Neural cell (in vitro differentiated cells): ENCODE measurements around the gene DHX34. TPM values are rescaled to one million over a fixed set of nuclear protein-coding genes. Genes with fewer than 3 reads are reported as not detected.
A peak's percentile ranks its signal among the peaks of the same experiment; 100 is the strongest.

ENCODE experiments used
- H2AFZ ChIP-seq: fragments of 200-600, 300-800 bp; sonication (generic), shearing (Covaris generic); 2 replicates; pipeline ENCODE4 v1.6.0; 2014; ENCODE audit warnings: low read depth, mild to moderate bottlenecking, antibody characterized with exemption, low read length, moderate library complexity
- H3F3A ChIP-seq: fragments of 200-600 bp; shearing (Covaris generic); 2 replicates; pipeline ENCODE4 v1.6.1; 2016; ENCODE audit warnings: mild to moderate bottlenecking, moderate library complexity, mixed read lengths, antibody characterized with exemption, low read length; ENCODE audit not compliant: insufficient read depth, poor library complexity, severe bottlenecking
- H3K27ac ChIP-seq: fragments of 200-600, 300-800 bp; sonication (generic), shearing (Covaris generic); 2 replicates; pipeline ENCODE4 v1.5.1; 2014; ENCODE audit warnings: mild to moderate bottlenecking, low read length, moderate library complexity
- H3K27me3 ChIP-seq: fragments of 300-800, 200-600 bp; sonication (generic), shearing (Covaris generic); 2 replicates; pipeline ENCODE4 v1.6.0; 2014; ENCODE audit warnings: mild to moderate bottlenecking, low read depth, low read length, moderate library complexity; ENCODE audit not compliant: insufficient read depth
- H3K36me3 ChIP-seq: fragments of 300-800, 200-600 bp; sonication (generic), shearing (Covaris generic); 2 replicates; pipeline ENCODE4 v1.5.1; 2014; ENCODE audit warnings: mild to moderate bottlenecking, antibody characterized with exemption, low read length, moderate library complexity; ENCODE audit not compliant: insufficient read depth
- H3K4me2 ChIP-seq: fragments of 300-800, 200-600 bp; sonication (generic), shearing (Covaris generic); 2 replicates; pipeline ENCODE4 v1.6.0; 2014; ENCODE audit warnings: mild to moderate bottlenecking, low read length
- H3K4me3 ChIP-seq: fragments of 300-800, 200-600 bp; sonication (generic), shearing (Covaris generic); 2 replicates; pipeline ENCODE4 v1.5.1; 2014; ENCODE audit warnings: mild to moderate bottlenecking, low read length, moderate library complexity
- H3K79me2 ChIP-seq: fragments of 200-600 bp; shearing (Covaris generic); replicated peaks from 2 replicates; pipeline ENCODE4 v1.6.0; 2014; ENCODE audit warnings: mild to moderate bottlenecking, low read length, moderate library complexity; ENCODE audit not compliant: insufficient read depth
- H3K9ac ChIP-seq: fragments of 300-800, 200-600 bp; sonication (generic), shearing (Covaris generic); 2 replicates; pipeline ENCODE4 v1.6.1; 2016; ENCODE audit warnings: mild to moderate bottlenecking, low read length, mixed read lengths
- H3K9me2 ChIP-seq: fragments of 200-600 bp; shearing (Covaris generic); 2 replicates; pipeline ENCODE4 v1.6.1; 2016; ENCODE audit warnings: mild to moderate bottlenecking, low read length, mixed read lengths; ENCODE audit not compliant: insufficient read depth
- H3K9me3 ChIP-seq: fragments of 200-600, 300-800 bp; sonication (generic), shearing (Covaris generic); 2 replicates; pipeline ENCODE4 v1.6.1; 2016; ENCODE audit warnings: mild to moderate bottlenecking, mixed run types, low read length, moderate library complexity, mixed read lengths
- H4K20me1 ChIP-seq: fragments of 200-600 bp; shearing (Covaris generic); 2 replicates; pipeline ENCODE4 v1.6.1; 2016; ENCODE audit warnings: mild to moderate bottlenecking, mixed run types; ENCODE audit not compliant: insufficient read depth
- EP300 ChIP-seq: fragments of 450-650 bp; conservative IDR thresholded peaks from 2 replicates; pipeline ENCODE4 v1.6.1; 2014; ENCODE audit warnings: antibody characterized with exemption, mild to moderate bottlenecking, moderate library complexity; ENCODE audit not compliant: poor library complexity, severe bottlenecking
- EZH2 ChIP-seq: fragments of 200-600, 300-800 bp; shearing (Covaris generic), sonication (generic); IDR thresholded peaks from 2 replicates; pipeline ENCODE4 v1.6.1; 2014; ENCODE audit warnings: antibody characterized with exemption, low read length, borderline replicate concordance, mild to moderate bottlenecking; ENCODE audit not compliant: insufficient read depth, poor library complexity, severe bottlenecking
- POLR2AphosphoS5 ChIP-seq: IDR thresholded peaks from 2 replicates; pipeline ENCODE4 v1.6.1; 2012
- RAD21 ChIP-seq: fragments of 450-650 bp; conservative IDR thresholded peaks from 2 replicates; pipeline ENCODE4 v1.6.1; 2014; ENCODE audit warnings: antibody characterized with exemption, mild to moderate bottlenecking, moderate library complexity
- SMC3 ChIP-seq: fragments of 450-650 bp; conservative IDR thresholded peaks from 2 replicates; pipeline ENCODE4 v1.6.1; 2014; ENCODE audit warnings: antibody characterized with exemption, mild to moderate bottlenecking, moderate library complexity; ENCODE audit not compliant: poor library complexity
- TAF1 ChIP-seq: IDR thresholded peaks from 2 replicates; pipeline ENCODE4 v1.6.1; 2012; ENCODE audit warnings: low read depth
- polyA plus RNA-seq: library from polyadenylated mRNA; depleted of rRNA; stranded (reverse); fragments of >200 nt; gene quantifications from 2 replicates; pipeline ENCODE4 v1.2.3, GENCODE V29; 2014
- TF ChIP-seq, protein P1 (sequence below): fragments of 450-650 bp; IDR thresholded peaks from 2 replicates; pipeline ENCODE4 v1.5.1; 2014; ENCODE audit warnings: antibody characterized with exemption, mild to moderate bottlenecking, moderate library complexity; ENCODE audit not compliant: poor library complexity, severe bottlenecking
- TF ChIP-seq, protein P2 (sequence below): IDR thresholded peaks from 2 replicates; pipeline ENCODE4 v1.6.1; 2012; ENCODE audit warnings: borderline replicate concordance

DHX34 gene
- polyA plus RNA-seq, 1 donor from 2014 or later: 11.7 TPM

DNA sequence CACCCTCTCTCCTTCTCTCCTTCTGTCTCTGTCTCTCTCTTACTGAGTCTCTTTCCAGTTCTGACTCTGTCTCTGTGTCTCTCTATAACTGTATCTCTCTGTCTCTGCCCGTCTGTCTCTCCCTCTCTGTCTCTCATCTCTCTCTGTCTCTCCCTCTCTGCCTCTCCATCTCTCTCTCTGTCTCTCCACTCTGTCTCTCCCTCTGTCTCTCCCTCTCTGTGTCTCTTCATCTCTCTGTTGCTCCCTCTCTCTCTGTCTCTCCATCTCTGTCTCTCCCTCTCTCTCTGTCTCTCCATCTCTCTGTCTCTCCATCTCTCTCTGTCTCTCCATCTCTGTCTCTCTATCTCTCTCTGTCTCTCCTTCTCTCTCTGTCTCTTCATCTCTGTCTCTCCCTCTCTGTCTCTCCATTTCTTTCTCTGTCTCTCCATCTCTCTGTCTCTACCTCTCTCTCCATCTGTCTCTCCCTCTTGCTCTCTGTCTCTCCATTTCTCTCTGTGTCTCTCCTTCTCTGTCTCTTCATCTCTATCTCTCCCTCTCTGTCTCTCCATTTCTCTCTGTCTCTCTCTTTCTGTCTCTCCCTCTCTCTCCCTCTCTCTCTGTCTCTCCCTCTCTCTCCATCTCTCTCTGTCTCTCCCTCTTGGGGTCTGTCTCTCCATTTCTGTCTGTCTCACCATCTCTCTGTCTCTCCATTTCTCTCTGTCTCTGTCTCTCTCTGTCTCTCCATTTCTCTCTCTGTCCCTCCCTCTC, 73.5 kb downstream of the DHX34 start:
- H3K79me2 ChIP-seq: peaks cover 13% of the 10 kb centered on the region
- no peak overlapping the region for H2AFZ ChIP-seq
- H4K20me1 ChIP-seq: no peaks in the 10 kb centered on the region
- H3K9me2 ChIP-seq: no peaks in the 10 kb centered on the region
- peak overlapping the region; percentile 80 for H3K27ac ChIP-seq
- H3K4me2 ChIP-seq: no peak overlapping the region
- H3K36me3 ChIP-seq: no peaks in the 10 kb centered on the region
- peaks cover 6% of the 10 kb centered on the region for H3F3A ChIP-seq
- peak overlapping the region; percentile 91 for H3K4me3 ChIP-seq
- no peaks in the 10 kb centered on the region for H3K9me3 ChIP-seq
- H3K27me3 ChIP-seq: no peaks in the 10 kb centered on the region
- TF ChIP-seq EZH2 (no peak), SMC3 (no peak)
- TF ChIP-seq, protein P1, sequence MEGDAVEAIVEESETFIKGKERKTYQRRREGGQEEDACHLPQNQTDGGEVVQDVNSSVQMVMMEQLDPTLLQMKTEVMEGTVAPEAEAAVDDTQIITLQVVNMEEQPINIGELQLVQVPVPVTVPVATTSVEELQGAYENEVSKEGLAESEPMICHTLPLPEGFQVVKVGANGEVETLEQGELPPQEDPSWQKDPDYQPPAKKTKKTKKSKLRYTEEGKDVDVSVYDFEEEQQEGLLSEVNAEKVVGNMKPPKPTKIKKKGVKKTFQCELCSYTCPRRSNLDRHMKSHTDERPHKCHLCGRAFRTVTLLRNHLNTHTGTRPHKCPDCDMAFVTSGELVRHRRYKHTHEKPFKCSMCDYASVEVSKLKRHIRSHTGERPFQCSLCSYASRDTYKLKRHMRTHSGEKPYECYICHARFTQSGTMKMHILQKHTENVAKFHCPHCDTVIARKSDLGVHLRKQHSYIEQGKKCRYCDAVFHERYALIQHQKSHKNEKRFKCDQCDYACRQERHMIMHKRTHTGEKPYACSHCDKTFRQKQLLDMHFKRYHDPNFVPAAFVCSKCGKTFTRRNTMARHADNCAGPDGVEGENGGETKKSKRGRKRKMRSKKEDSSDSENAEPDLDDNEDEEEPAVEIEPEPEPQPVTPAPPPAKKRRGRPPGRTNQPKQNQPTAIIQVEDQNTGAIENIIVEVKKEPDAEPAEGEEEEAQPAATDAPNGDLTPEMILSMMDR: no peak
- peak overlapping the region; percentile 94 for H3K9ac ChIP-seq

DNA sequence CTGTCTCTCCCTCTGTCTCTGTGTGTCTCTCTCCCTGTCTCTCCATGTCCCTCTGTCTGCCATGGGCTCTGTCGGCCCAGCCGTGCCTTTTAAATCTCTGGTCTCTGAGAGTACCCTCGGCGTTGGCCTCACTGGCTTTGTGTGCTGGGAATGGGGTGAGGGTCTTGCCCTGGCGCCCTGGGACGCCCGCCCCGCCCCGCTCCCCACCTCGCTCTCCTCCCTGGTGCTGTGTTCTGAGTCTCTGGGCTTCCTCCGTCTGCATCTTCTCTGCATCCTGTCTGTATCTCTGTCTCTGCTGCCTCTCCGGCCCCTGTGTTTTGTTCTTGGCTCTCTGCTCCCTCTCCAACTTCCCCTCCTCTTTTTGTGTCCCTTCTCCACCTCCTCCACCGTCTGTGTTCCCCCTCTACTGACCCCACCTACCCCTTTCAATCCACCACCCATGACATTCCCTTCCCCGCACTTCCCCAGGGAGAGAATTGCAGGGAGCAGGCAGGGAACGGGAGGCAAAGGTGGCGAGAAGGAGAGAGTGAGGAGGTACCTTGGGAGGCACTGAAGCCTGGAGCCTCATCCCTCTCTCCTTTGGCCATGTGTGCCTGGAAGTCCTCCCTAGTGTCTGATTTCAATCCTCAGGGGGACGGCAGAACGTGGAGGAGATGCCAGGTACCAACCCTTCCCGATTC, 74.2 kb downstream of the DHX34 start:
- Histone ChIP-seq H3K9me3 (no peaks in the 10 kb centered on the region), H3K9ac (peak overlapping the region; percentile 94), H3K4me2 (no peak overlapping the region), H3F3A (peaks cover 6% of the 10 kb centered on the region), H2AFZ (no peak overlapping the region), H3K9me2 (no peaks in the 10 kb centered on the region), H3K36me3 (no peaks in the 10 kb centered on the region), H3K27me3 (no peaks in the 10 kb centered on the region), H3K79me2 (peaks cover 6% of the 10 kb centered on the region), H3K27ac (no peak overlapping the region), H3K4me3 (no peak overlapping the region), H4K20me1 (no peaks in the 10 kb centered on the region)
- TF ChIP-seq EZH2 (no peak), RAD21 (no peak), SMC3 (no peak), POLR2AphosphoS5 (no peak), TAF1 (no peak), EP300 (no peak)
- TF ChIP-seq, protein P1: no peak
- TF ChIP-seq, protein P2, sequence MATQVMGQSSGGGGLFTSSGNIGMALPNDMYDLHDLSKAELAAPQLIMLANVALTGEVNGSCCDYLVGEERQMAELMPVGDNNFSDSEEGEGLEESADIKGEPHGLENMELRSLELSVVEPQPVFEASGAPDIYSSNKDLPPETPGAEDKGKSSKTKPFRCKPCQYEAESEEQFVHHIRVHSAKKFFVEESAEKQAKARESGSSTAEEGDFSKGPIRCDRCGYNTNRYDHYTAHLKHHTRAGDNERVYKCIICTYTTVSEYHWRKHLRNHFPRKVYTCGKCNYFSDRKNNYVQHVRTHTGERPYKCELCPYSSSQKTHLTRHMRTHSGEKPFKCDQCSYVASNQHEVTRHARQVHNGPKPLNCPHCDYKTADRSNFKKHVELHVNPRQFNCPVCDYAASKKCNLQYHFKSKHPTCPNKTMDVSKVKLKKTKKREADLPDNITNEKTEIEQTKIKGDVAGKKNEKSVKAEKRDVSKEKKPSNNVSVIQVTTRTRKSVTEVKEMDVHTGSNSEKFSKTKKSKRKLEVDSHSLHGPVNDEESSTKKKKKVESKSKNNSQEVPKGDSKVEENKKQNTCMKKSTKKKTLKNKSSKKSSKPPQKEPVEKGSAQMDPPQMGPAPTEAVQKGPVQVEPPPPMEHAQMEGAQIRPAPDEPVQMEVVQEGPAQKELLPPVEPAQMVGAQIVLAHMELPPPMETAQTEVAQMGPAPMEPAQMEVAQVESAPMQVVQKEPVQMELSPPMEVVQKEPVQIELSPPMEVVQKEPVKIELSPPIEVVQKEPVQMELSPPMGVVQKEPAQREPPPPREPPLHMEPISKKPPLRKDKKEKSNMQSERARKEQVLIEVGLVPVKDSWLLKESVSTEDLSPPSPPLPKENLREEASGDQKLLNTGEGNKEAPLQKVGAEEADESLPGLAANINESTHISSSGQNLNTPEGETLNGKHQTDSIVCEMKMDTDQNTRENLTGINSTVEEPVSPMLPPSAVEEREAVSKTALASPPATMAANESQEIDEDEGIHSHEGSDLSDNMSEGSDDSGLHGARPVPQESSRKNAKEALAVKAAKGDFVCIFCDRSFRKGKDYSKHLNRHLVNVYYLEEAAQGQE: no peak
